CD4-positive, alpha-beta T cell treated with Interleukin-10 for 1 hour (primary cell): ENCODE measurements around the gene GJD2.

Source experiments
- DNase-seq: peaks from one replicate; pipeline ENCODE4 v3.0.0-alpha.2; 2020

The GJD2 gene

DNA sequence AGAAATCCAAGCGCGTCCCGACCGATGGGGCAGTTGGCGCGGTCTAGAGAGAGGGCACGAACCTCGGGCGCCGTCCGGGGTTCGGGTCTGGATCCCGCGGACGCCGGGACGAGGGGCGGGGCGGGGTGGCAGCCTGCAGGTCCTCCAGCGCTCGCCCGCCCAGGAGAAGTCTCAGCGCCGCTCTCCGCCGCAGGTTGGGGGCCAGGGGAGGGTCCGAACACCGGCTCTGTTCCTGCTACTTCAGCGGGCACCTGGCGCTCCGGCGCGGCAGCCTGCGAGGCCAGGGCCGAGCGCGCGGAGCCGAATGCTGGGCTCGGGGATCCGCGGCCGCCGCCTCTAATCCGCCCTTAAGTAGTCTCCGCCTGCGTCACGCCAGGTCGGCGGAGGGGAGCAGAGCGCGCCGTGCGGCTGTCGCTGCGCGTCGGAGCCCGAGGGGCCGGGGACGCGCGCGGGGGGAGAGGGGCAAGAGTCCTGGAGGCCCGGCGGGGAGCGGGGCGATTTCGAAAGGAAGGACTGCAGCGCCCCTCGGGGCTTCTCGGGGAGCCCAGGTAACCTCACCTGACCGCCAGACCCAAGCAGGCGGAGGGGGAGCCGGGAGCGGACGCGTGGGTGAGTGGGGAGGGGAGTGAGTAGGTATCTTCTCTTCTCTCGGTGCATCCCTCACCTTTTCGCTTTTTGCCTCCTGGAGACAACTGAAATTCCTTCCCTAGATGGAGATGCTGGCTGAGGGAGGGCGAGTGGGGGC is at the start of gene GJD2:
Gene GJD2 (minus strand): TSS at position 325 of the 745 bp plus-strand sequence. CDS start 510 bp downstream, outside the sequence.
- no peak for DNase-seq

DNA sequence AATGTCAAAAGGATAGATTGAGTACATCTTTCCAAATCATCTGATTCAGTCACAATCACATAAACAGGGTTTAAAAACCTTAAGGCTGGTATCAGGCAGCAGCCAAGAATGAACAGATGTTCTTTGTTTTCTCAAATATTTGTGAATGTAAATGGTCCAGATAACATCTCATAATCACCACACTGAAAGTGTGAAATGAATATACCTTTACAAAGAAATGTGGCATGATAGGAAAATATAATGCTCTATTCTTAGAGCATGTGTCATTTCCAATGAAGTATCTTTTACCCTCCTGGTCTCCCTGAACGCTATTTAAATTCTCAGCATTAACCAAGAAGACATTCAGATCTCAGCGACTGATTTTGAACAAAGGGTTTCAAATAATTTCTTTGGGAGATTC is 49.3 kb upstream of the GJD2 start:
- DNase-seq = no peak

DNA sequence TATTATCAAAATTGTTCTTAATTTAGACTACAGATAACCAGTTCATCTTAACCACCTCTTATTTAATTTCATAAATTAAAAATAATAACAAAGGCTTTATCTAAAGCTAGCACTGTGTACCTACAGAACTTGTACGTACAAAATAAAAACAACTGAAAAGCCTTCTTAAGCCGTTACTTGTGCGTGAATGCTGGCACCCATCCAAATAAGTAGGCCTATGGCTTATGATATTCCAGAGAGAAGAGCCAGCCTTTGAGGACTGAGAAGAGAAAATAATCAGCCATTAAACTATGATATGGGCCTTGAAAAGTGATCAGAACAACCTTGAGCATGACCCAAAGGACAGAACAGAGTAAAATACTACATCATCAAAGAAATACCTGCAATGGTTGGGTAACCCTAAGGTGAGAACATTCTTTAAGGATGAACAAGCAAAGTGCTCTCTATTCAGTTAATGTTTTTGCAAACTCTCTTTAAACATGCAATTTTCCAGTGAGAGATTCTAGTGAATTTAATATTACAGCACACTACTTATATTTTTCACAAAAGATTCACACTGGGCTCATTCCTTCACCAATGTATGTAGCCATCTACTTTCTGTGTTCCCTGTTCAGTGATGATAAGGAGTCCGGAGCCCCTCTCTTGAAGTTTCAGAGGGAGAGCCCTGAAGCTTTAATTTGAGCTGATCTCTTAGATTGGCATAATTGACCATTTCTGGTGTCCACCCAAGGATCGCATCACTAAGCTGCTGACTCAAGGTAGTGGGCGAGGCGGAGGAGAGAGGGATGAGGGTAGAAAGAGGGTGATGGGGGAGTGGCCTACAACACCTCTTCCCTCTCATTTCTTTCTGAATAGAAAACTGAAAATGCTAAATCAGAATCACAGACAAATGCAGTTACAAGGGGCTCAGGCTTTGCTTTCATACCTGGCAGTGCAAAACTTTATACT is 48.3 kb upstream of the GJD2 start:
- no peak for DNase-seq

DNA sequence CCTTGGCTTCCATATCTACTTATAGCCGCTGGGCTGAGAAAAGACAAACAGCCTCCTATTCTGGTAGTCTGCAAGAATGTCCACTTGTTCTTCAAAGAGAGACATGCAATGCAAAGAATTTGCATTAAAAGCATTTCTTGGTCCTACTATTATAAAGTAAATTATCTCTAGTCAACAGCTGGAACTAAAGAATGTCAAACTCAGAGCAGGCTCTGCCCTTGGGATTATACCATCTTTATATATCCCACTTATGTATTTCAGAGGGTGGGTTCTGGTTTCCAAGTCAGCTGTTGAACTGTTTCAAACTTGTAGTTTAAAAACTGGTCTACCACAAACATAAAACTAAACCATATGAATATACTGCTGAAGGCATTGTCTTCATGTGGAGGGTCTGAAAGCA is 47.6 kb upstream of the GJD2 start:
- no peak for DNase-seq

DNA sequence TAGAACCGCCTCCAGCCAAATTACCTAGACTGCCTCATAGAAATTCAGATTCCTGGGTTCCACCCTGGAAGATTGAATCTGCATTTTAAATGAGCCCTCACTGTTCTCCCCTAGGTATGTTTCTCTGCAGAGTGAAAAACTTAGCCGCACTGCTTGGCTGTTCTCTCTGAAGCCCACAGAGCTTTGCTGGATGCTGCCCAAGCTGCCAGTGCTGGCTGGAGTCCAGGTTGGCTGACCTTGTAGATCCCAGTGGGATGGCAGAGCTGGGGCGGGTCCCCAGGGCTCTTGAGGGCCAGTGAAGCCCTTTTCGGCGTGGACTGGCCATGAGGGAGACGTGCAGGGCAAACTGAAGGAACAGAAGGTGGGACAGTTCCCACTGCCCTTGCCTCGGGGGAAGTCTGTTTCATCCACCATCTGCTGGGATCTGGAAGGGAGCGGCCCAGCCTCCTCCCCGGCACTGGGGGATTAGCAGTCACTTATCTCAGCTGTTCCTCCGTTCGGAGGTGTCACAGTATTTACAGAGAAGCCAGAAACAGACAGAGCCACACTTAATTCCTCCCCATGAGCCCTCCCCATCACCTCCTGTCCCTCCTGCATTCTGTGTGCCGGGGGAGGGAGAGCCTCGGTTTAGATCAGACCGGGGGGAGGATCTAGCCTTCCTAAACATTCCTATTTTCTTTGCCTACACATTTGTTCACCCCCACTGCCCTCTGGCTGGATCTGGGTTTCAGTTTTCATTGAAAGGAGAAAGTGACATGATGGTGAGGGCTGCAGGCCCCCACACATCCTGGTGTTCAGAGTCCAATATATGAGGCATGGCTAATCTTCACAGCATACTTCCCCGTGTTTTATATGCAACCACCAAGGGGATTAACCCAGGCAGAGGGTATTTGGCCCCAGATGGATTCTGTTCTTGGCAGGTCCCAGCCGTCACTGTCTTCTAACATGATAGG is 44.6 kb upstream of the GJD2 start:
- DNase-seq = no peak

DNA sequence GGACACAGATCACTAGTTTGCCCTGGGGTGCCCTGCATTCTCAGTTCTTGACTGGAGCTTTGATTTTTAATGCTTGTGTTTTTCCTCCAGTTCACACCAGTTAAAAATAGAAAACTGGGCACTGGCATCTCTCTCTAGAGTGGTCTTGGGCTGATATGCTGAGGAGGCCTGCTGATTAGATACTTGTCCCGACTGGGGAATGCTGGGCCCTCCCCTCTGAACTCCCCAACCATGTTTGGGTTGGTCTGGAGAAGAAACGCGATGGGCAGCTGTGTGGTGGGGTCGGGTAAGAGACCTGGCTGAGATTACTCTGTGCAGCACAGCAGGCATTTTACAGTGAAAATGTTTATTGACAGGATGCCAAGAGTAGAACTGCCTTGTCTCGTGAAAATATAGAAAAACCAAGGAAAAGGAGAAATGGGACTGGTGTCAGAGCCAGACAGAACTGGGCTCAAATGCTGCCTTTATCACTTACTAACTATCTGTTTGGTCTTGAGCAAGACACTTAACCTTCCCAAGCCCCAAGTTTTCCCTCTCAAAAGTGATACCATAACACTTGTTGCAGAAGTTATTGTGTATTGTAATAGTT is 42.1 kb upstream of the GJD2 start:
- DNase-seq = no peak

DNA sequence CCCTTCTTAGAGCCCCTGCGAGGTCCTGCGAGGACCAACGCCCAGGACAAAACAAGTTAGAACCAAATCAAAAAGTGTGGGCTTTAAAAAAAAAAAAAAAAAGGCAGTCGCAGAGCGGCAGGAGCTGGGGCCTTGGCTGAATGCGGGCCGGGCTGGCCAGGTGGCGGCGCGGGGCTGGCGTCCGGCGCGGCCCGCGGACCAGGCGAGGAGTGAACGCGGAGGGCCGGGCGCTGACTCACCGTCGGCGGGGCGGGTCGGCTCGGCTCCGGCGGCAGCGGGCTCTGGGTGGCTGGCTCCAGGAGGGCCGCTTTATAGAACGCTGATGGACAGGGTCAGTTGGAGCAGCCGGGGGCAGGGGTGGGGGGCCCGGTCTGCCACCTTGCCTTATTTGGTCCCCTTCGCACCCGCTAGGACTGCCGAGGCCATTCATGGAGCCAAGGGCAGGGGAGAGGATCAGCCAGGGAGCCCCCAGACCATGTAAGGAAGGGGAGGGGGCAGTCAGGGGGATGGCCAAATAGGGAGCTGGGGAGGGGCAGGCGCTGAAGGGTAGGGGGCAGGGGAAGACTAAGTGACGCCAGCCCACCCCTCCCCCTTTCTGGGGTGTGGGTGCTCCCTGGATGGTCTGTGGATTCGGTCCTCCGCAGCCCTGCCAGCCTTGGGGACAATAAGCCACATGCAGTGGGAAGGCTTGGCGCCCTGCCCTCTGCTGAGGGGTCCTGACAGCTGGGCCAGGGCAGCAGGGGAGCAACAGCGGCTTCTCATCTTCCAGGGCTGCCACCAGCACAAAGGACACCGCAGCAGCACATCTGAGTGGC is 40.7 kb upstream of the GJD2 start, which contains the start of gene ACTC1:
Gene ACTC1 (minus strand): TSS at position 283 of the 815 bp plus-strand sequence. CDS start 741 bp downstream, outside the sequence.
- DNase-seq = no peak

DNA sequence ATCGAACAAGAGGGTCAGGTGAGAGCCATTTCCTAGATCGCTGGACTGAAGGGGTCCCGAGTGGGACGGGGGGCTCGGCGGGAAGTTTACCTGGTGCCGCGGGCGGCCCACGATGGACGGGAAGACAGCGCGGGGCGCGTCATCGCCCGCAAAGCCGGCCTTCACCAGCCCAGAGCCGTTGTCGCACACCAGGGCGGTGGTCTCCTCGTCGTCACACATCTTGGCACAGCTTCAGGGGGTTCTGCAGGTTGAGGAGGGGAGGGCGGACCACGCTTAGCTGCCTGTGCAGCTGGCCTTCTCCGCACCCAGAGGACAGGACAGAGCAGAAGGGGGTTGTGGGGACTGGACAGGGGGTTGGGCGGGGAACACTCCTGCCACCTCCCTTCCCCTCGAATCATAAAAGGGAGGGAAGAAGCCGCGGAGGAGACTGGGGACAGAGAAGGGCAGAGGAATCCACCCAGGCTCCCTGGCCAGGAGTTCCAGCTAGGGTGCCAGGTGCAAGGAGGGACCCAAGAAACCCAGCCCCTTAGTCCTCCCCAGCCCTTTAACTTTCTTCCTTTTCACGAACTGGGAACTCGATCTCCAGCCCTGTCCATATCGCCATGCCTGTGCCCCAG is 39.9 kb upstream of the GJD2 start:
- no peak for DNase-seq

DNA sequence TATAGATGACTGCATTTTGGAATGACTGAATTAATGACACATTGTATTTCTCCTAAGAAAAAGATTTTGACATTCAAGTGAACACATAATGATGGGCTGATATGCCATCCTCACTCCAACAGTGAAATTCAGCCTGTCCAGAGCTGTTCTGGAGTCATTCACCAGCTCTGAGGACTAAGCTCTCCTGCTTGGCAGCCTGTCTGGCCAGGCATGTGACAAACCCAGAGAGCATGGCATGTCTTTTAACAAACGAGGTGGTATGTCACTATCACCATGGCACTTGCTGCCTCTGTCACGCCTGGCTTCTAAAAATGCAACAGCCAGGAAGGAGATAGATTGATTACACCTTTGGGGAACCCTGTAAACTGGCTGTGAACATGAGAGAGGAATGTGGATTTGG is 39.1 kb upstream of the GJD2 start:
- DNase-seq = no peak

DNA sequence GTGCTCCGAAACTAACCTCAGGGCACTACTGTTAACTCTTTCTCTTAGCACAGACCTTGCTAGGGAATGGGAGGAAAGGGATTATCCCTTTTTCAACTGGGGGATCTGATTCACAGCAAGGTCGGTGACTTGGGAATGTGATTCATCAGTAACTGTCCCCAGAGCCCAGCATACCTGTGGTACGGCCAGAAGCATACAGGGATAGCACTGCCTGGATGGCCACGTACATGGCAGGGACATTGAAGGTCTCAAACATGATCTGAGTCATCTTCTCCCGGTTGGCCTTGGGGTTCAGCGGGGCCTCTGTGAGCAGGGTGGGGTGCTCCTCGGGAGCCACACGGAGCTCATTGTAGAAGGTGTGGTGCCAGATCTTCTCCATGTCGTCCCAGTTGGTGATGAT is 38.3 kb upstream of the GJD2 start:
- DNase-seq = no peak

DNA sequence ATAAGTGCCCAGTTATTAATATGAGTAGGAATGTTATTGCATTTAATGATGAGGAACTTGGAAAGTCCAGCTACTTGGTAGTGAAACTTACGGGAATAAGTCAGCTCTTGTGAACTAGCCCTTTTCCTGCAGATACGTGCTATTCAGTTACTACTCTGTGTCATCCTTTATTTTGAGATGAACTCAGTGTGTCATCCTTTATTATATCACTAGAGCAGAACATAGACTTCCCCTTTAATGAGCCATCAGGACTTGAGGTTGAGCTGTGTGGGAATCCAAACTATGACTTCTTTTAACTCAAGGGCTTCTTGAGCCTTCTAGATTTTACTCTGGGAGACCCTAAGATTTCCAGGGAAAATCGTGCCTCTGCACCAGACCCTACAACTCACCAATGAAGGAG is 36.9 kb upstream of the GJD2 start:
- DNase-seq = no peak

DNA sequence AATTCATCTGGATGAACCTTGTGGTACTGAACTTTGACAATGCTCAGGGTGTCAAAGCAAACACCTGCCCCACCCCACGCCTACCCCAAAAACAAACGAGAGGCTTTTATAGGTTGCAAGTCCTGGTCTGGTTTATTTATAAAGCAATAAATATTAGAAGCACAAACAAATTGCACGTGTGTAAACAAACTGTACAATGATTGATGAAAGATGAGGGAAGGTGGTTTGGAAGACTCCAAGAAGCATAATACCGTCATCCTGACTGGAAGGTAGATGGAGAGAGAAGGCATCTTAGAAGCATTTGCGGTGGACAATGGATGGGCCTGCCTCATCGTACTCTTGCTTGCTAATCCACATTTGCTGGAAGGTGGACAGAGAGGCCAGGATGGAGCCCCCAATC is 35.3 kb upstream of the GJD2 start:
- DNase-seq = no peak

DNA sequence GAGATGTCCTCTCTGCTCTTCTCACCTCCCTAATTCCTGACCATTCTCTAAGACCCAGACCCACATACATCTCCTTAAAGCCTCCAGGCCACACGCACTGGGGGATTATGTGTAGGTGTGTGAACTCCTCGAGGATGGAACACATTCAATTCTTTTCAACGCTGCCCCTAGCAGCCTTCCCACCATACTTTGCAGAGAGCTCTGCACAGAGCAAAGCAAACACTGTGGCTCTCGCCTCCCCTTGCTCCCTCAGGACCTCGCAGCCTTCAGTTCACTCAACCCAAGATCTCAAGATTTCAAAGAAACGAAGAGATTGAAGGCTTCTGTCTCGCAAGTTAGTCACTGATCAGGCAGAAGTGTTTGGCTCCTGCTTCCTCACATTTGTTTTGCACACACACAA is 34.5 kb upstream of the GJD2 start:
- no peak for DNase-seq

DNA sequence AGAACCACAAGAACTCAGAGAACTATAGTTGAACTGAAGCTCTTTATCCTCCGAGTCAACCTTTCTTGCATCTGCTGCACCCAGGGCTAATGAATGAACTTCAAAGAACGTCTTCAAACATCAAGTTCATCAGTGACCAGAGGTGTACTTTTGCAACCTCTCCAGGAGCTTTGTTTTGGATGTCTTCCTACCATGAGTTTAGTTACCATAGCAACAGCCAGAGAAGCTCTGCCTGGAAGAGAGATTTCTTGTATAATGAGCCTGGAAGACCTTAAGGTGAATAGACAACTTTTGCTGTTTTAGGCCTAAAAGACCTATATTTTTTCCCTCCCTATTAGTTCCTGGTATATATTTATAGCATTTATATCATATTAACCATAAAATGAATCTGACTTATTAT is 31.4 kb upstream of the GJD2 start:
- DNase-seq = no peak

DNA sequence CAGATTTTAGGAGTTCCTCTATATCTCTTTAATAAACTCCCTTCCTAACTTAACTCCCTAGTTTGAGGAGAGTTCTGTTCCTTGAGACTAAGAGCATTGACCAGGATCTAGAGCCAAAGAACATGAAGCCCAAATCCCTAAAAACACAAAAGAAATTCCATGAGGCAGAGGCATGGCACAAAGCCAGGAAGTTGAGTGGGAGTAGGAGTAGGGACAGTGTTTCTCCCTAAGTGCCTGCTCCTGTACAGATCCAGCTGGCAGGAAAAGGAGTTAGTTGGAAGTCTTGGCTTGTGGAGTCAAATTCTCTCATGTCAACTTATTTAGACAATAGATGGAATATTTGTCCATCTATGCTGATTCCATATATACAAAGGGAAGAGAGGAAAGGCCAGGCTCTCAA is 29.2 kb upstream of the GJD2 start:
- no peak for DNase-seq

DNA sequence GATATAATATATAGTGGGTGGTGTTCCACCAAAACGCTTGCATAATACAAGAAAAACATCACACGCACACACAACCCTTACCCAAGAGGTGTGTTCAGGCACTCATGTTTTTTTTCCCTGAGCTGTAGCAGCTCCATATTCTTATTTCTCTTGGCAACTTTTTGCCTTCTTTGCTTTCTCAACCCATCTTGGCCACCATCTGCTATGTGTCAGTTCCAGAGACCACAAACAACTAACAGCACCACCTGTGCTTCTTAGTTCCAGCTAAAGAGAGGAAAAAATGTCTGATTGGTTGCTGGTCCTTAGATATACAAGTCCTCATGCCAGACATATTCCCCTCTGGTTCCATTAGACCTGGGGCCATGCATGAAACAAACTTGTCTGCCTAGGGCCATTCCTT is 28.6 kb upstream of the GJD2 start:
- DNase-seq = no peak

DNA sequence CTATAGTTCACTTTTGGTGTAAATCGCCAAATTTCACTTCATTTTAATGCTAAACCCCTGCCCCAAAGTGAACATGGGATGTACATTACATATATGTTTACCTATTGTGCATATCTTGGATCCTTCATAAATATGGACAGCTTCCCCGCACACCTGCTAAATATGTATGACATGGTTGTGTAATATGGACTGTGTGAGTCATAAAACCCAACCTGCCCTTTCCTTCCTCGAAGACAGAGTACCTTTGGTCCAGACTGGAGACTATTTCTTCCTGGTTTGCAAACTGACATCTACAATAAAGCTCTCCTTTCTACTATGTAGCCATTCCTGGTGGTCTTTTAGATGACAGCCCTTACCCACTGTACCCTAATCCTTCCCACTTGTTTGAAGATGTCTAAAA is 28.1 kb upstream of the GJD2 start:
- no peak for DNase-seq

DNA sequence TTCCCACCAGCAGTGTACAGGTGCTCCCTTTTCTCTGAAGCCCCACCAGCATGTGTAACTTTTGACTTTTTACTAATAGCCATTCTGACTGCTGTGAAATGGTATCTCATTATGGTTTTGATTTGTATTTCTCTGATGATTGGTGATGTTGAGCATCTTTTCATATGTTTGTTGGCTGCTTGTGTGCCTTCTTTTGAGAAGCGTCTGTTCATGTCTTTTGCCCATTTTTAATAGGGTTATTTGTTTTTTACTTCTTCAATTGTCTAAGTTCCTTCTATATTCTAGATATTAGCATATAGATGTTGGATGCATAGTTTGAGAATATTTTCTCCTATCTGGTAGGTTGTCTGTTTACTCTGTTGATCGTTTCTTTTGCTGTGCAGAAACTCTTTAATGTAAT is 25.9 kb upstream of the GJD2 start:
- DNase-seq = no peak

DNA sequence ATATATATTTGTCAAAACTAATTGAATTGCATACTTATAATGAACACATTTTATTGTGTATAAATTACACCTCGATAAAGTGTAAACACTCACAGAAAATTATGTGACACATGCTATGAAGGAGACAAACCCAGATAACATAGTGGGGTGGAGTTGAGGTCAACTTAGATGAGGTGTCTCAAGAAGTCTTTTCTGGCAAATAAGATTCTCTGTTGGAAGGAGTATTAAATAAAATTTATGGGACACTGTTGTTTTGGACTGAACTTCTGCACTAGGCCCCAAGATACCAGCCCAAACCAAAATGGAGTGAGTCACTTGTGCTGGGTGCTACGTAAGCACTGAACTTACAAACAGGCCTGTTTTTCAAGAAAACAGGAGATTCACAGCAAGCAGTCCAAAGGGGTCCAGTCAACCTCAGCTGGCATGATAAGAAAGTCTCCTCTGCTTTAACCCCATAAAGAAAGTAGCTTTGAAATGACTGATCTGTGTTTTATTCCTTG is 21.9 kb upstream of the GJD2 start:
- no peak for DNase-seq

DNA sequence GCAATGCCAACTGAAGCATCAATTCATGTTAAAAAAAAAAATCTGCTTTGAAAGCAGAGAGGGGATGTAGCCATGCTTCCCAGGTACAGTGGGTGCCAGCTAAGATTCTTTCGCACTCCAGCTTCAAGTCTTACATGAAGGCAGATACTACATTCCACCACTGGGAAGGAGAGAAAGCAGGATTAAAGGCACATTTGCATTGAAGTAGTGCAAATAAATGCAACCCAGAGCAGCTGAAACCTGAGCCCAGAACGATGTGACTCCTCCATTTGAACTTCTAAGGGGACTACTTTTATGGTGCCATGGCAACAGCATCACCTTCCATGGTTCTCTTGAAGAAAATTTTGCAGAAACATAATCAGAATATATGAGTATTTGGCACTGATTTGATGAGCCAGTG is 19.1 kb upstream of the GJD2 start:
- no peak for DNase-seq

DNA sequence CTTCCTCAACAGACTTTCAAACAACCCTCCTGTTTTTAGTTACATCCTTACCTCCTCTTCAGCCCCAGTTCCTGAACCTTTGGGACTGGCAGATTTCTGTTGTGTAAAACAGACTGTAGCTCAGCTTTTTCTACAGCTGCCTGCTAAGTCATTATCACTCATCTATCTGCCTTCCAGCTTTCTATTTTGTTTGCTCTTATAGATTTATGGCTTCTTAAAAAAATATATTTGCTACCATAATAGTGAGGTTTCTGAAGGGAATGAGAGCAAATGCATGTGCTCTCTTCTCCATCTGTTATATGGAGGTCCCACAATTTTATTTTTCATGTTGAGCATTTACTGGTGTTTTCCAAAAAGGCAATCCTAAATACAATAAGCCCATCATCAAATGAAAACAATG is 18.2 kb upstream of the GJD2 start:
- DNase-seq = no peak
